GM18861 (cell line): ENCODE results near the gene TOR1A.
"Not testable (repeated sequence)": the region's sequence is repeated elsewhere in the genome, so short reads cannot be mapped to it uniquely, and the experiment has no call there.

Experiments
- ATAC-seq: cut with Tn5 transposase; IDR thresholded peaks from one replicate; pipeline ENCODE4 v1.9.1; 2021; ENCODE audit not compliant: unreplicated experiment

The TOR1A gene

GRCh38 chr9:129783516-129784361 lies 40.2 kb downstream of the TOR1A start:
- ATAC-seq: no peak

DNA sequence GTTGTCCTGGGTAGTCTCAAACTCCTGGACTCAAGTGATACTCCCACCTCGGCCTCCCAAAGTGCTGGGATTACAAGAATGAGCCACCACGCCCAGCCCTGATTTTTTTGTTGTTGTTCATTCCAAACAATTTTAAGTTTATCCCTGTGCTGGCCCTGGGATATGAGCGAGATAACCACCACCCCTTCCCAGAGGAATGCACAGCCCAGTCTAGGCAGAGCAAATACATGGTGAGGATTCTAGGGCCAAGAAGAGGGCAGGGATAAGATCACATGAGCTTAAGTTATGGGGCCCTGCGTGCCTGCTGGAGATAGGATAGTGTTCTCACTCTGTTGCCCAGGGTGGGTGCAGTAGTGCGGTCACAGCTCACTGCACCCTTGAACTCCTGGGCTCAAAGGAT lies 42.0 kb downstream of the TOR1A start:
- ATAC-seq: no peak

DNA sequence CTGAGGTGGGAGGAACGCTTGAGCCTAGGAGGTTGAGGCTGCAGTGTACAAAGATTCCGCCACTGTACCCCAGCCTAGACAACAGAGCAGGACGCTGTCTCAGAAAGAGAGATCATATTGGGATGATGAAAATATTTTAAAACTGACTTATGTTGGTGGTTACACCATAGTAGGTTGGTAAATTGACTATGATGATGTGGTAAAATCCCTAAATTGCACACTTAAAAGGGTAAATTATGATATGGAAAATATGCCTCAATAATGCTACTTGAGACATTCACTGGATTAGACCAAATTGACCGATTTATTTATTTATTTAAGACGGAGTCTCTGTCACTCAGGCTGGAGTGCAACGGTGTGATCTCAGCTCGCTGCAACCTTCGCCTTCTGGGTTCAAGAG lies 42.8 kb downstream of the TOR1A start:
- no peak for ATAC-seq

DNA sequence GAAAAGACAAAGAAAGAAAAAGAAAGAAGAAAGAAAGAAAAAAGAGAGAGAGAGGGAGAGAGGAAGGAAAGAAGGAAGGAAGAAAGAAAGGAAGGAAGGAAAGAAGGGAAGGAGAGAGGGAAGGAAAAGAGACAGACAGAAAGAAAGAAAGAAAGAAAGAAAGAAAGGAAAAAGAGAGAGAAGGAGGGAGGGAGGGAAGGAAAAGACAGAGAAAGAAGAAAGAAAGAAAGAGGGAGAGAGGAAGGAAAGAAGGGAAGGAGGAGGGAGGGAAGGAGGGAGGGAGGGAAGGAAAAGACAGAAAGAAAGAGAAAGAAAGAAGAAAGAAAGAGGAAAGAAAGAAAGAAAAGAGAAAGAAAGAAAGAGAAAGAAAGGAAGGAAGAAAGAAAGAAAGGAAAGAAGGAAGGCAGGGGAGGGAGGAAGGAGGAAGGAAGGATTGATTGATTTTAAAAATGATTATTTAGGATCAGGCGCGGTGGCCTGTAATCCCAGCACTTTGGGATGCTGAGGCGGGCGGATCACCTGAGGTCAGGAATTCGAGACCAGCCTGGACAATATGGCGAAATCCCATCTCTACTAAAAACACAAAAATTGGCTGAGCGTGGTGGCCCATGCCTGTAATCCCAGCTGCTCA lies 44.3 kb downstream of the TOR1A start:
- no peak for ATAC-seq

DNA sequence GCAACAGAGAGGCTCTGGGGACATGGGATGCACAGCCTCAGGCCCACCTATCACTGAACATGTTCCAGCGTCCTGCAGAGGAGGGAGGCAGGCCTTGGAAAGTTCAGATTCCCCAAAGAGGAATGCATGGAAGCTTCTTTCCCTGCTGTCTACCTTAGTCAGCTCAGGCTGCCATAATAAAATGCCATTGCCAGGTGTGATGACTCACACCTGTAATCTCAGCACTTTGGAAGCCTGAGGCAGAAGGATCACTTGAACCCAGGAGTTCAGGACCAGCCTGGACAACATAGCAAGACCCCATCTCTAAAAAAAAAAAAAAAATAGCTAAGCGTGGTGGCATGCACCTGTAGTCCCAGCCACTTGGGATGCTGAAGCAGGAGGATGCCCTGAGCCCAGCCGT lies 45.5 kb downstream of the TOR1A start:
- ATAC-seq: no peak

DNA sequence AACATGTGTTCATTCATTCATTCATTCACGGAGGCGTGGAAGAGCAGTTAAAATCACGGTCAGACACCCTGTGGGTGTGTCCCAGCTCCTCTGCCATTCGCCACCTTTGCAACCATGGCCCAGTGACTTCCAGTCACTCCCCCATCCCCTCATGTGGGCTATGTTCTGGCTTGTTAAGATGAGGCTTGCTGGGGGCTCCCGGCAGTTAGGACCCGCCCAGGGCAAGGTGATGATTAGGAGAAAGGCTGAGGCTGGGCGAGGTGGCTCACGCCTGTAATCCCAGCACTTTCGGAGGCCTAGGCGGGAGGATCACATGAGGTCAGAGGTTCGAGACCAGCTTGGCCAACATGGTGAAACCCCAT lies 46.2 kb downstream of the TOR1A start:
- no peak for ATAC-seq

GRCh38 chr9:129776938-129777768 lies 46.8 kb downstream of the TOR1A start:
- no peak for ATAC-seq

DNA sequence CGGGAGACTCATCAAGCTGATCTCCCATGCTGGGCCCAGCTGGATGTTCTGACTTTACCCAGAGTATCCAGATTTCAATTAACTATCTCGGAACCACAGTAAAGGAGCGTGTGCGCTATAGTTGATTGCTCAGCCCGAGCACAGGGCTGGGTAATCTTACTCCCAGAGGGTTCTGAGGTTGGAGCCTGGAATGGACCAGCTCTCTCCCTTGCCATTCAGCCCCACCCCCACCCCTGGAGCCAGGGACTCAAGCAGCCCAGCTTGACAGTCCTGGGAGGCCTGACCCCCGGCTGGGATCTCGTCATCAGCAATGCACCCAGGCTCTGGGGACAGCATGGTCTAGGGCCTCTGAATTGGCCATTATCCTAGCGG lies 47.4 kb downstream of the TOR1A start:
- no peak for ATAC-seq

DNA sequence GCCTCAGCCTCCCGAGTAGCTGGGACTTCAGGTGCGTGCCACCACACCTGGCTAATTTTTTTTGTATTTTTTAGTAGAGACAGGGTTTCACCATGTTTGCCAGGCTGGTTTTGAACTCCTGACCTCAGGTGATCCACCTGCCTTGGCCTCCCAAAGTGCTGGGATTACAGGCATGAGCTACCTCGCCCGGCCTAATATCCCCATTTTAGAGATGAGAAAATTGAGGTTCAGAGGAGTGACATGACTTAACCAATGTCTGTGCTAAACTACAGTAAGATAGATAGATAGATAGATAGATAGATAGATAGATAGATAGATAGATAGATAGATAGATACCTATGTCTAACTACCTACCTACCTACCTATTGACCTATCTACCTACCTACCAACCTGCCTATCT lies 47.8 kb downstream of the TOR1A start:
- ATAC-seq: not testable (repeated sequence)

GRCh38 chr9:129775448-129775798 lies 48.5 kb downstream of the TOR1A start:
- ATAC-seq: no peak

- no peak for ATAC-seq
Measured at GRCh38 chr9:129774791-129775447, 49.0 kb downstream of the TOR1A start.

- no peak for ATAC-seq
Measured at GRCh38 chr9:129773262-129774048, 50.5 kb downstream of the TOR1A start.

GRCh38 chr9:129770741-129771140 lies 53.2 kb downstream of the TOR1A start:
- ATAC-seq: no peak

- no peak for ATAC-seq
Measured at GRCh38 chr9:129769669-129770068, 54.3 kb downstream of the TOR1A start.

- no peak for ATAC-seq
Measured at GRCh38 chr9:129768486-129768885, 55.5 kb downstream of the TOR1A start.

DNA sequence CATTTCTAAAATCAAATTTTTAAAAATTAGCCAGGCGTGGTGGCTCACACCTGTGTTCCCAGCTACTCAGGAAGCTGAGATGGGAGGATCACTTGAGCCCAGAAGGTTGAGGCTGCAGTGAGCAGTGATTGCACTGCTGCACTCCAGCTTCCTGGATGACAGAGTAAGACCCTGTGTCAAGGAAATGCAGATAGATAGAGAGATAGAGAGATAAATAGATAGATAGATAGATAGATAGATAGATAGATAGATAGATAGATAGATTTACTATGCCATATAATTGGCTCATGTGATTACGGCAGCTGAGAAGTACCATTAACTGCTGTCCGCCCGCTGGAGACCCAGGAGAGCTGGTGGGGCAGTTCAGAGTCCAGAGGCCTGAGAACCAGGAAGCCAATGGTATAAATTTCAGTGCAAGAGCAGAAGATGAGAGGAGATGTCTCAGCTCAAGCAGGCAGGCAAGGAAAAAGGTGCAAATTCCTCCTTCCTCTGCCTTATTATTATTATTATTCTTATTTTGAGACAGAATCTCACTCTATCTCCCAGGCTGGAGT lies 58.1 kb downstream of the TOR1A start:
- no peak for ATAC-seq

GRCh38 chr9:129762985-129763926 lies 60.7 kb downstream of the TOR1A start:
- ATAC-seq: no peak
